Choroid plexus epithelial cell (primary cell): ENCODE measurements around the gene HTRA2.

Experiments
- DNase-seq: peaks from one replicate; pipeline ENCODE4 v3.0.0-alpha.2; 2010; ENCODE audit warnings: low read depth
- H3K4me3 ChIP-seq: 2 replicates; pipeline ENCODE4 v1.5.1; 2011; ENCODE audit warnings: low read depth, mild to moderate bottlenecking, control low read depth, low read length, moderate library complexity
- TF ChIP-seq, protein P1 (sequence below): conservative IDR thresholded peaks from 2 replicates; pipeline ENCODE4 v1.5.1; 2011; ENCODE audit warnings: low read depth, mild to moderate bottlenecking, control low read depth, inconsistent platforms, low read length, moderate library complexity

HTRA2 gene

DNA sequence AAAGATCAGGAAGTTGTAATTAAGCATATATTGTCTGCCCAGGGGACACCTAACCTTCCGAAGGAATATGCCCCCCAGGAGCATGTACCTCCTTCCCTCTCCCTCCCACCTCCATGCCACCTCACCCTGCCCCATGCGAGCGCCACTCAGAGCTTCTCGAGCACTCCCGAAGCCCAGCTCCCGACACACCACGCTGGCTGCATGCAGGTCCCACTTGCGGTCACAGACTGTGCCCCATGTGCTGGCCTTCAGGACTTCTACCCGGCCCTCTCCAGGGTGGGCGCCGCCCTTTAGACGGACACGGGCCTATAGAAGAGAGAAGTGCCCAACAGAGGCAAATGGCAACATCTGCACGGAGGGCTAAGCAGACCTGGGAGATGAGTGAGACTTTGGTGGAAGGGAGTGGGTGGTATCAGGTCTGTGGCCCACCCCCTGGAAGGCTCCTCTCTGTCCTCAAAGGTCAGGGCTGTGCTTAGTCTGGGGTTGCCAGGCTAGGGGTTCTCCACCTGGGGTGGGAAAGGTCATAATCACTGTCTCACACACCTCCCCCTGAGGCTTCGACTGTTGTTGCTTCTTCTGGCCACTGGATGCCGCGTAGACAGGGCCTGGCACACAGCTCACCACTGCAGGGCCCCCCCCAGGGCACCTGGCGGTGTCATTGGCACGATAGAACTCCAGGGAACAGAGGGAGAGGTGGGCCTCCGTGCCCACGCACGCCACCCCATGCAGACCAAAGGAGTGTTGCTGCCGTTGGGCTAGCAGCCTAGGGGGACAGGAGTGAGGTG lies 6.6 kb downstream of the HTRA2 start:
- H3K4me3 ChIP-seq: no peak overlapping the region
- DNase-seq: no peak
- TF ChIP-seq, protein P1, sequence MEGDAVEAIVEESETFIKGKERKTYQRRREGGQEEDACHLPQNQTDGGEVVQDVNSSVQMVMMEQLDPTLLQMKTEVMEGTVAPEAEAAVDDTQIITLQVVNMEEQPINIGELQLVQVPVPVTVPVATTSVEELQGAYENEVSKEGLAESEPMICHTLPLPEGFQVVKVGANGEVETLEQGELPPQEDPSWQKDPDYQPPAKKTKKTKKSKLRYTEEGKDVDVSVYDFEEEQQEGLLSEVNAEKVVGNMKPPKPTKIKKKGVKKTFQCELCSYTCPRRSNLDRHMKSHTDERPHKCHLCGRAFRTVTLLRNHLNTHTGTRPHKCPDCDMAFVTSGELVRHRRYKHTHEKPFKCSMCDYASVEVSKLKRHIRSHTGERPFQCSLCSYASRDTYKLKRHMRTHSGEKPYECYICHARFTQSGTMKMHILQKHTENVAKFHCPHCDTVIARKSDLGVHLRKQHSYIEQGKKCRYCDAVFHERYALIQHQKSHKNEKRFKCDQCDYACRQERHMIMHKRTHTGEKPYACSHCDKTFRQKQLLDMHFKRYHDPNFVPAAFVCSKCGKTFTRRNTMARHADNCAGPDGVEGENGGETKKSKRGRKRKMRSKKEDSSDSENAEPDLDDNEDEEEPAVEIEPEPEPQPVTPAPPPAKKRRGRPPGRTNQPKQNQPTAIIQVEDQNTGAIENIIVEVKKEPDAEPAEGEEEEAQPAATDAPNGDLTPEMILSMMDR: no peak

DNA sequence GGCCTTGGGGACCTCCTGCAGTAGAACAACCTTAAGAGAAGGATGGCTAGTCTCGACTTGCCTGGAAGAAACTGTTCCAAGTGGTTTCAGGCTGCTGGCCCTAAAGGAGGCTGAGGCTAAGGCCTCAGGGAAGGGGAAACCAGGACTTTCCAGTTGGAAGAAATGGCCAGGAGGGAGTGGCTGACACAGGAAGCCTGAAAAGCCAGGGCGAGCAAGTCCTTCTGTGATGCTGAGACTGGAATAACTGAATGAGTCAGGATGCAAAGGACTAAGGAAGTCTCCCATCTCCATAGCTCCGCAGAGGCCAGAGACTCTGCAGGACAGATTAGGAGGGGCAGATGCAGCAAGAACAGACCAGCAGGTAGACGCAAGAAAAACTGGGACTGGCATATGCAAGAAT lies 7.4 kb downstream of the HTRA2 start:
- TF ChIP-seq, protein P1: no peak
- DNase-seq: no peak
- no peak overlapping the region for H3K4me3 ChIP-seq

DNA sequence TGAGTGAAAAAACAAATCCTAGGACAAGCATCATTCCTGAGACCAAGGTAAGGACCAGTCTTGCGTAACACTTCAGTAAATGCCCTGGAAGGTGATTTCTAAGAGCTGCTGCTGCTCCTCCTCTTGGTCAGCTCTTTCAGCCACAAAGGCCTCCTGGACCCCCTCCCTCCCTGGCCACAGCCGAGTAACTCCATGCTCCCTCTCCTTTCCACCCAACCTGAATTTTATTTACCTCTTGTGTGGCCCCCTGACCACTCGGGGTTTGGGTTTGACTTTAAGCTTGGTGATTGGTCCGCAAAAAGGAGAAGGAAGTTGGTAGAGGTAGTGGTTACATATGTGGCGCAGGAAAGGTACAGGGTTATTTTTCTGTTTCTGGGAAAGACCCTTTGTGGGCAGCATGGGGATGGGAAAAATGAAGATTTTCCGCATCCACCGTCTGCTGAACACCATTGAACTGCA lies 9.2 kb downstream of the HTRA2 start:
- H3K4me3 ChIP-seq: no peak overlapping the region
- no peak for DNase-seq
- TF ChIP-seq, protein P1: no peak

DNA sequence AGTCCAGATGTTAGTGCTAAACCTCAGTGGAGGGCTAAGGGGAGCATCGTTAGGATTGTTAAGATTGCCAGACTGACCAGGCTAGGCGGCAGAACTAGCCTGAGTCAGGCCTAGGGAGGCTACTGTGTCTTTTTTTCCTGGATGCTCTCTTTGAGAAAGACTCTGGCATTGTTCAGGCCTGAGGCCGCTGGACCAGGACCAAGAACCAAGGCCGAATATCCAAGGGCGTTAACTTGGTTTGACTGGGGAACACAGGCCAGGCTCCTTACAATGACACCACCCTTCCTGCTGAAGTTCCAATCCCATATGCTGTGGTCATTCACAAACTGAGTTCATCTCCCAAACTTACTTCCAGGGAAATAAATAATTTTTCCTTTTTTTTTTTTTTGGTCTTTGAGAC lies 10.6 kb downstream of the HTRA2 start:
- no peak for DNase-seq
- no peak overlapping the region for H3K4me3 ChIP-seq
- TF ChIP-seq, protein P1: no peak

DNA sequence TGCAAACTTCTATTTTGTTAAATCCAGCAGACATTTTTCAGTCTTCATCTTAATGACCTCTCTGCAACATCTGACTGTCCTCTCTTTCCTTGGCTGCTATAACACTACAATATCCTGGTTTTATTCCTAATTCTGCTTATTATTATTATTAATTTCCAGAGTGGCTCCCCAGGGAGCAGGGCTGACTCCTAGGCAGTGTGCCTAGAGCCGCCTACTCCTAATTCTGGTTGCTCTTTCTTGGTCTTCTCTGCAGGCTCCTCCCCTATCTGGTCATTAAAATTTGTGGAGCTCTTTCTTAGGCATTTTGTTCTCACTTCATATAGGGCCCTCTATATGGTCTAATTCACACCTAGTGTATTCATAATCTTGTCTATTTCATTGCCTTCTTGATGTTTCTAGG lies 13.2 kb downstream of the HTRA2 start:
- no peak overlapping the region for H3K4me3 ChIP-seq
- no peak for DNase-seq
- TF ChIP-seq, protein P1: no peak

DNA sequence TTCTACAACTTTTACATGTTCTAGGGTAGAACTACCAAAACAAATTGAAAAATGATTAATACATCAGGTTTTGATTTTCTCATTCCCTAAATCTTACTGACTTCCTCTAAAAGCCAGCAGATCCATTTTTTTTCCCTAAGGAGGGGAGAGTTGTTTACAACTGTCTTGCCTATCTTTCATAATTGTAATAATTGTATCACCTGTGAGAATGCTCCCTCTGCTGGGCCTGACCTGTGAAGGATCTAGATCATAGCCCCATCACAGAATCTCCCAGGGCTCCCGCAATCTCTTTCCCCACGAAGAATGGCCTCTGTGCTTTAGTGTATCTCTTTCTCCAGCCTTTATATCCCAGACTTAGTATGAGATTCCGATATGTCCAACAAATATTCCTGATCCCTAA lies 14.9 kb downstream of the HTRA2 start:
- no peak overlapping the region for H3K4me3 ChIP-seq
- TF ChIP-seq, protein P1: peak; percentile 25
- no peak for DNase-seq

DNA sequence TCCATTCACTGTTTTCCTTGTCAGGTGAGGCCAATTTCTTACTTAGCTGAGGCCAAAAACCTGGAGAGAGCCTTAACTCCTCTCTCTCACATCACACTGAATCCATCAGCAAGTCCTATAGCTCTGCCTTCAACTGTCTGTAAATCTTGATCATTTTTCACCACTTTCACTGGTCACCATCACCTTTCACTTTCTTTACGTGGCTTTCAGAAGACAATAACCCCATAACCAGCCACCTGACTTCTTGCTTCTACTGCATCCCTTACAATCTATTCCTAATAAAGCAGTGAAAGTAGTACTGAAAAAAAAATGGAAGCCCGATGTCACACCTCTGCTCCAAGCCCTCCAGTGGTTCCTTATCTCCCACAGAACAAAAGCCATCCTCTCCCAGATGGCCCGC lies 16.3 kb downstream of the HTRA2 start:
- TF ChIP-seq, protein P1: no peak
- no peak for DNase-seq
- no peak overlapping the region for H3K4me3 ChIP-seq
